IMR-90 (cell line): ENCODE data around the gene C11orf71. TPM values are rescaled to one million over a fixed set of nuclear protein-coding genes. Genes with fewer than 3 reads are reported as not detected.

Experiments used
- ATAC-seq: fragments of 200-7000 bp; cut with Tn5 transposase; 2 replicates; pipeline ENCODE4 v1.9.1; 2020; ENCODE audit warnings: low read depth, mild to moderate bottlenecking, moderate library complexity
- BruUV-seq: library from RNA; stranded (reverse); fragments of 400-500 nt; replicated peaks from 2 replicates; lab custom pipeline; 2021; lab: Mats Ljungman, UMichigan
- CTCF ChIA-PET: fragments of 300-600 bp; formaldehyde crosslinking; extraction: SDS; loops from one replicate; lab custom pipeline; 2021; ENCODE audit warnings: antibody characterized with exemption; lab: Yijun Ruan, JAX
- POLR2A ChIA-PET: fragments of 300-600 bp; sonication (Branson Sonifier 250); formaldehyde crosslinking; loops from one replicate; lab custom pipeline; 2022; ENCODE audit warnings: antibody characterized with exemption; ENCODE audit not compliant: unreplicated experiment; lab: Charles Lee
- DNase-seq: peaks from one replicate; pipeline ENCODE4 v3.0.0; 2013
- H2AFZ ChIP-seq: replicated peaks from 2 replicates; pipeline ENCODE3; 2013; ENCODE audit warnings: low read length, mild to moderate bottlenecking; ENCODE audit not compliant: poor library complexity
- H2AK5ac ChIP-seq: 2 replicates; pipeline ENCODE4 v1.6.1; 2013; ENCODE audit warnings: low read depth, low read length, inconsistent platforms
- H2AK9ac ChIP-seq: replicated peaks from 2 replicates; pipeline ENCODE3; 2013; ENCODE audit warnings: mild to moderate bottlenecking, low read depth, low read length, moderate library complexity; ENCODE audit not compliant: poor library complexity
- H2BK120ac ChIP-seq: 2 replicates; pipeline ENCODE4 v1.6.1; 2013; ENCODE audit warnings: low read depth, low read length, inconsistent platforms
- H2BK15ac ChIP-seq: 3 replicates; pipeline ENCODE4 v1.6.1; 2013; ENCODE audit warnings: low read depth, low read length, inconsistent platforms
- H2BK20ac ChIP-seq: 2 replicates; pipeline ENCODE4 v1.6.1; 2013; ENCODE audit warnings: low read depth, mild to moderate bottlenecking, inconsistent platforms, low read length, moderate library complexity
- H2BK5ac ChIP-seq: 2 replicates; pipeline ENCODE4 v1.6.1; 2013; ENCODE audit warnings: mild to moderate bottlenecking, low read depth, low read length, inconsistent platforms; ENCODE audit not compliant: poor library complexity, severe bottlenecking
- H3K14ac ChIP-seq: replicated peaks from 2 replicates; pipeline ENCODE4 v1.6.1; 2013; ENCODE audit warnings: low read depth, low read length, inconsistent platforms
- H3K18ac ChIP-seq: 2 replicates; pipeline ENCODE4 v1.6.1; 2013; ENCODE audit warnings: low read depth, low read length, control low read depth
- H3K23ac ChIP-seq: 2 replicates; pipeline ENCODE4 v1.6.1; 2013; ENCODE audit warnings: low read depth, low read length, inconsistent platforms
- H3K27ac ChIP-seq: 2 replicates; pipeline ENCODE4 v1.5.1; 2013; ENCODE audit warnings: mild to moderate bottlenecking, control low read depth, low read length; ENCODE audit not compliant: insufficient read depth
- H3K27me3 ChIP-seq: 2 replicates; pipeline ENCODE4 v1.6.1; 2013; ENCODE audit warnings: low read length; ENCODE audit not compliant: control insufficient read depth, insufficient read depth
- H3K36me3 ChIP-seq: 2 replicates; pipeline ENCODE4 v1.6.1; 2013; ENCODE audit warnings: low read length, mixed read lengths; ENCODE audit not compliant: control insufficient read depth, insufficient read depth
- H3K4ac ChIP-seq: 2 replicates; pipeline ENCODE4 v1.6.1; 2013; ENCODE audit warnings: low read depth, low read length, inconsistent platforms
- H3K4me1 ChIP-seq: 2 replicates; pipeline ENCODE4 v1.6.1; 2013; ENCODE audit warnings: low read length, mixed read lengths; ENCODE audit not compliant: control insufficient read depth, insufficient read depth
- H3K4me2 ChIP-seq: 2 replicates; pipeline ENCODE4 v1.6.1; 2013; ENCODE audit warnings: low read depth, mild to moderate bottlenecking, control low read depth, low read length, moderate library complexity
- H3K4me3 ChIP-seq: 2 replicates; pipeline ENCODE4 v1.5.1; 2013; ENCODE audit warnings: low read depth, mild to moderate bottlenecking, control low read depth, low read length, moderate library complexity; ENCODE audit not compliant: insufficient read depth
- H3K56ac ChIP-seq: 2 replicates; pipeline ENCODE4 v1.6.1; 2013; ENCODE audit warnings: low read length, inconsistent platforms; ENCODE audit not compliant: insufficient read depth; ENCODE audit errors: extremely low read depth
- H3K79me1 ChIP-seq, 2 experiments: 2 replicates each; pipeline ENCODE4 v1.6.1; 2013; ENCODE audit warnings: low read length in 2 of 2, inconsistent platforms in 1 of 2, low read depth in 1 of 2
- H3K9ac ChIP-seq: 2 replicates; pipeline ENCODE4 v1.6.1; 2013; ENCODE audit warnings: low read depth, low read length, control low read depth
- H3K9me1 ChIP-seq: 2 replicates; pipeline ENCODE4 v1.6.1; 2013; ENCODE audit warnings: low read length, inconsistent platforms; ENCODE audit not compliant: insufficient read depth
- H3K9me3 ChIP-seq: 2 replicates; pipeline ENCODE4 v1.6.1; 2013; ENCODE audit warnings: low read length; ENCODE audit not compliant: control insufficient read depth, insufficient read depth
- H4K20me1 ChIP-seq: 2 replicates; pipeline ENCODE4 v1.6.1; 2013; ENCODE audit warnings: low read length, inconsistent platforms; ENCODE audit not compliant: insufficient read depth
- H4K5ac ChIP-seq: 2 replicates; pipeline ENCODE4 v1.6.1; 2013; ENCODE audit warnings: mild to moderate bottlenecking, low read depth, low read length, control low read depth
- H4K8ac ChIP-seq, 2 experiments: 2 replicates each; pipeline ENCODE4 v1.6.1; 2013; ENCODE audit warnings: low read depth in 2 of 2, low read length in 2 of 2, control low read depth in 1 of 2, inconsistent platforms in 1 of 2
- H4K91ac ChIP-seq: 2 replicates; pipeline ENCODE4 v1.6.1; 2013; ENCODE audit warnings: low read depth, low read length, inconsistent platforms; ENCODE audit not compliant: insufficient read depth
- CEBPB ChIP-seq: IDR thresholded peaks from 2 replicates; pipeline ENCODE4 v1.6.1; 2012; ENCODE audit warnings: low read depth, low read length, improper control_type of control experiment
- MAFK ChIP-seq: IDR thresholded peaks from 2 replicates; pipeline ENCODE4 v1.6.1; 2012; ENCODE audit warnings: low read depth, low read length, improper control_type of control experiment
- MXI1 ChIP-seq: IDR thresholded peaks from 2 replicates; pipeline ENCODE4 v1.6.1; 2012; ENCODE audit warnings: low read depth, mild to moderate bottlenecking, low read length, moderate library complexity, borderline replicate concordance
- NFE2L2 ChIP-seq: fragments of 150-350 bp; IDR thresholded peaks from 2 replicates; pipeline ENCODE4 v1.6.1; 2016; ENCODE audit warnings: low read depth, mild to moderate bottlenecking, low read length
- RCOR1 ChIP-seq: IDR thresholded peaks from 2 replicates; pipeline ENCODE4 v1.6.1; 2012; ENCODE audit warnings: mild to moderate bottlenecking, low read length, improper control_type of control experiment; ENCODE audit not compliant: insufficient replicate concordance
- RFX5 ChIP-seq: IDR thresholded peaks from 2 replicates; pipeline ENCODE4 v1.8.0; 2012; ENCODE audit warnings: low read depth, mild to moderate bottlenecking, low read length, moderate library complexity
- SMC3 ChIP-seq: fragments of 150-350 bp; IDR thresholded peaks from 2 replicates; pipeline ENCODE4 v1.6.1; 2016; ENCODE audit warnings: low read depth, mild to moderate bottlenecking, antibody characterized with exemption, low read length, moderate library complexity
- WGBS, 2 experiments: methylation state at CpG; one replicate each; pipeline versions ENCODE4 v1.1.5 to v1.1.7; 2013; ENCODE audit warnings: missing lambda C conversion rate in 2 of 2; ENCODE audit not compliant: insufficient read length in 1 of 2; ENCODE audit errors: extremely low coverage in 2 of 2; 5-methylcytosine and 5-hydroxymethylcytosine counted together
- dilution Hi-C: fragments of 300-500 bp; cut with HindIII; formaldehyde crosslinking; loops from one replicate; pipeline ENCODE4 v1.14.3; 2018; ENCODE audit warnings: low sequenced_read_pairs; ENCODE audit not compliant: unreplicated experiment
- in situ Hi-C: fragments of 300-500 bp; cut with MboI; formaldehyde crosslinking; loops from 3 replicates; pipeline ENCODE4 v1.14.3; 2019; ENCODE audit warnings: low sequenced_read_pairs, inconsistent platforms, mixed read lengths
- intact Hi-C: fragments of 100-400 bp; cut with micrococcal nuclease; formaldehyde crosslinking; loops from 2 replicates; pipeline ENCODE4 v1.10.0; 2022
- polyA plus RNA-seq, 3 experiments: library from polyadenylated mRNA; depleted of rRNA; stranded (reverse); fragments of >200 nt; gene quantifications; 2 replicates each; pipeline ENCODE4 v1.2.3, GENCODE V29; 2012; ENCODE audit warnings: low replicate concordance in 1 of 3
- total RNA-seq: library from RNA; depleted of rRNA; stranded (reverse); fragments of >200 nt; gene quantifications from 2 replicates; pipeline ENCODE4 v1.2.3, GENCODE V29; 2012
- TF ChIP-seq, protein P1 (sequence below): fragments of 150-350 bp; IDR thresholded peaks from 2 replicates; pipeline ENCODE4 v1.6.1; 2017; ENCODE audit warnings: mild to moderate bottlenecking, antibody characterized with exemption, low read length, low read depth

C11orf71 gene
- total and polyA plus RNA-seq, 2 of the 4 experiments (the other 2 are of a cell fraction): 2.3 to 3.7 TPM

GRCh38 chr11:114412946-114413345 lies 12.6 kb upstream of the C11orf71 start:
- peaks cover 21% of the 10 kb centered on the region for H3K36me3 ChIP-seq
- H2BK5ac ChIP-seq: no peak overlapping the region
- H3K9me3 ChIP-seq: no peaks in the 10 kb centered on the region
- intact Hi-C loops (no loop called here), dilution Hi-C loops (no loop called here), in situ Hi-C loops (no loop called here)
- no peak overlapping the region for H2BK20ac ChIP-seq
- H3K14ac ChIP-seq: no peak overlapping the region
- no peak for ATAC-seq
- H4K91ac ChIP-seq: no peak overlapping the region
- H3K56ac ChIP-seq: no peak overlapping the region
- H4K5ac ChIP-seq: no peak overlapping the region
- H3K4ac ChIP-seq: no peak overlapping the region
- no peak for TF ChIP-seq RCOR1
- no peak for TF ChIP-seq CEBPB
- TF ChIP-seq, protein P1, sequence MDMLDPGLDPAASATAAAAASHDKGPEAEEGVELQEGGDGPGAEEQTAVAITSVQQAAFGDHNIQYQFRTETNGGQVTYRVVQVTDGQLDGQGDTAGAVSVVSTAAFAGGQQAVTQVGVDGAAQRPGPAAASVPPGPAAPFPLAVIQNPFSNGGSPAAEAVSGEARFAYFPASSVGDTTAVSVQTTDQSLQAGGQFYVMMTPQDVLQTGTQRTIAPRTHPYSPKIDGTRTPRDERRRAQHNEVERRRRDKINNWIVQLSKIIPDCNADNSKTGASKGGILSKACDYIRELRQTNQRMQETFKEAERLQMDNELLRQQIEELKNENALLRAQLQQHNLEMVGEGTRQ: no peak
- TF ChIP-seq NFE2L2: no peak
- no peak for TF ChIP-seq RFX5
- TF ChIP-seq MXI1: no peak
- no peak for TF ChIP-seq SMC3
- TF ChIP-seq MAFK: no peak
- H3K9me1 ChIP-seq: peaks cover 2% of the 10 kb centered on the region; the same call in 1 of the 2 replicates
- H2BK120ac ChIP-seq: no peak overlapping the region
- H2AK9ac ChIP-seq: no peak overlapping the region
- H3K4me3 ChIP-seq: no peak overlapping the region
- peaks cover 0 to 7% of the 10 kb centered on the region in 2 experiments; a peak in 2 of 4 replicates for H3K79me1 ChIP-seq
- no peaks in the 10 kb centered on the region for H4K20me1 ChIP-seq
- H2BK15ac ChIP-seq: no peak overlapping the region
- H2AFZ ChIP-seq: no peak overlapping the region
- no peak overlapping the region for H4K8ac ChIP-seq
- no peak overlapping the region for H2AK5ac ChIP-seq
- WGBS, 2 experiments: no CpG with 5 or more reads among the region's 4 CpGs
- H3K18ac ChIP-seq: no peak overlapping the region
- ChIA-PET CTCF (no interaction called here), POLR2A (no interaction called here)
- H3K23ac ChIP-seq: no peak overlapping the region
- no peaks in the 10 kb centered on the region; the same call in 1 of the 2 replicates for H3K4me1 ChIP-seq
- DNase-seq: no peak
- no peak overlapping the region for H3K4me2 ChIP-seq
- no peak overlapping the region for H3K27ac ChIP-seq
- H3K9ac ChIP-seq: no peak overlapping the region
- no TSS peak for BruUV-seq
- H3K27me3 ChIP-seq: no peaks in the 10 kb centered on the region
